Anterior cingulate cortex (tissue), 58 donors: ENCODE measurements around the gene SHB.
A peak's percentile ranks its signal among the peaks of the same experiment; 100 is the strongest.

Experiments
- DNase-seq, 58 donors: peaks; one replicate each; lab custom pipeline; 2025; lab: John Stamatoyannopoulos, UW

SHB gene

GRCh38 chr9:38066197-38066913 is 2.7 kb downstream of the SHB start:
- peak in 1 of 58 donors; percentile 16 for DNase-seq

GRCh38 chr9:38065369-38066075 is 3.5 kb downstream of the SHB start:
- DNase-seq = no peak

GRCh38 chr9:38064842-38065368 is 4.1 kb downstream of the SHB start:
- no peak for DNase-seq

- no peak for DNase-seq
These were observed 5.7 kb downstream of the SHB start for GRCh38 chr9:38063363-38063707.

- DNase-seq = no peak
These were observed 6.3 kb downstream of the SHB start for GRCh38 chr9:38062498-38063362.

GRCh38 chr9:38062106-38062497 is 6.9 kb downstream of the SHB start:
- DNase-seq = no peak

GRCh38 chr9:38061326-38061977 is 7.6 kb downstream of the SHB start:
- DNase-seq = no peak

- DNase-seq = no peak
These were observed 8.3 kb downstream of the SHB start for GRCh38 chr9:38060681-38061080.

- no peak for DNase-seq
These were observed 9.6 kb downstream of the SHB start for GRCh38 chr9:38059233-38059936.

GRCh38 chr9:38058452-38059232 is 10.4 kb downstream of the SHB start:
- DNase-seq = no peak

- peak in 1 of 58 donors; percentile 27 for DNase-seq
These were observed 11.4 kb downstream of the SHB start for GRCh38 chr9:38057416-38058195.

- DNase-seq = no peak
These were observed 14.4 kb downstream of the SHB start for GRCh38 chr9:38054653-38055052.

GRCh38 chr9:38053697-38054461 is 15.1 kb downstream of the SHB start:
- DNase-seq = no peak

- DNase-seq = no peak
These were observed 17.1 kb downstream of the SHB start for GRCh38 chr9:38051780-38052546.

GRCh38 chr9:38048316-38048969 is 20.6 kb downstream of the SHB start:
- DNase-seq = no peak
